GM18519 (cell line): ENCODE data around the gene PGAM2.
A peak's percentile ranks its signal among the peaks of the same experiment; 100 is the strongest.
"Not testable (repeated sequence)": the region's sequence is repeated elsewhere in the genome, so short reads cannot be mapped to it uniquely, and the experiment has no call there.

Experiments
- ATAC-seq: cut with Tn5 transposase; IDR thresholded peaks from one replicate; pipeline ENCODE4 v1.9.1; 2021; ENCODE audit warnings: mild to moderate bottlenecking, moderate library complexity; ENCODE audit not compliant: unreplicated experiment, low FRiP score

Gene PGAM2

GRCh38 chr7:44033971-44034844, 31.2 kb downstream of the PGAM2 start:
- ATAC-seq, result not testable (repeated sequence)

- not testable (repeated sequence) for ATAC-seq
Measured at GRCh38 chr7:44032031-44032430, 33.3 kb downstream of the PGAM2 start.

GRCh38 chr7:44031319-44031718, 34.0 kb downstream of the PGAM2 start:
- ATAC-seq, result not testable (repeated sequence)

DNA sequence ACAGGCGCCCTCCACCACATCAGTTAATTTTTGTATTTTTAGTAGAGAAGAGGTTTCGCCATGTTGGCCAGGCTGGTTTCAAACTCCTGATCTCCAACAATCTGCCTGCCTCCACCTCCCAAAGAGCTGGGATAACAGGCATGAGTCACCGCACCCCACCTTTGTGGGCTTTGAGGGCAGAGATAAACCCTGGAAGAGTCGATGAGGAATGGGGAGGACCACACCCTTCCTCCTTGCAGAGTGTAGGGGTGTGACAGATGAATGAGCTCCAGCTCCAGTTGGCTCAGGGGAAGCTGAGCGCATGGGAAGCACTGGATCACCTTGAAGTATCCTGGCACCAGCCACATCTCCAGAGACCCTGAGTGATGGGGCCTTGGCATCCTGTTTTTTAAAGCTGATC, 35.3 kb downstream of the PGAM2 start:
- ATAC-seq, result not testable (repeated sequence)

- not testable (repeated sequence) for ATAC-seq
Measured at GRCh38 chr7:44029433-44029832, 35.9 kb downstream of the PGAM2 start.

DNA sequence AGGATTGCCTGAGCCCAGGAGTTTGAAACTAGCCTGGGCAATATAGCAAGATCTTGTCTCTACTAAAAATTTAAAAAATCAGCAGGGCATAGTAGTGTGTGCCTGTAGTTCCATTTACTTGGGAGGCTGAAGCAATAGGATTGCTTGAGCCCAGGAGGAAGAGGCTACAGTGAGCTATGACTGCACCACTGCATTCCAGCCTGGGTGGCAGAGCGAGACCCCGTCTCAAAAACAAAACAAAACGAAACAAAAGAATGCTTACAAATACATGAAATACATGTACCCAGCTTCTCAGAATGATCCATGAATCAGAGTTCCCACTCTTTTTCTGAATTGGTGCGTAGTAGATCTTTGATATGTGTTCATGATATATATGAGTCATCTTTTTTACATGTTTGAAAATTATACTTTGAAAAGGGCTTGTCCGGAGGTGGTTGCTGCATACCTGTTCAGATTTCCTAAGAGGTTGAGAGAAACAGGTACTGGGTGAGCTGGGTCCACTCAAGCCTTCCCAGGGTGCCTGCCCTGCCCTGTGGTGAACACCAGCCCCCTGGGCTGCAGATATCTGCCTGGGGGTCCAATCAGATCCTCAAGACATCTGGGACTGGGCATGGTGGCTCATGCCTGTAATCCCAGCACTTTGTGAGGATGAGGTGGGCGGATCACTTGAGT, 42.4 kb downstream of the PGAM2 start:
- not testable (repeated sequence) for ATAC-seq

DNA sequence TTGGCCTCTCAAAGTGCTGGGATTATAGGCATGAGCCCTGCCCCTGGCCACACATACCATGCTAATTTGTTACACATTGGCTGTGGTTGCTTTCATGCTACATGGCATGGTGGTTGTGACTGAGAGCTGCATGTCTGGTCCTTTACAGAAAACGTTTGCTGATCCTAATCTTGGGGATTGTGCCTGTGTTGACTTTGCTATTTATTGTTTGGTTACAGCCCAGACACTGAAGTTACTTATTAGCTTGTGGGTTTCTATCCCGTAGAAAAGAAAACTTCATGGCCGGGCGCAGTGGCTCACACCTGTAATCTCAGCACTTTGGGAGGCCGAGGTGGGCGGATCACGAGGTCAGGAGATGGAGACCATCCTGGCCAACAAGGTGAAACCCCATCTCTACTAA, 43.3 kb downstream of the PGAM2 start:
- ATAC-seq, result not testable (repeated sequence)

DNA sequence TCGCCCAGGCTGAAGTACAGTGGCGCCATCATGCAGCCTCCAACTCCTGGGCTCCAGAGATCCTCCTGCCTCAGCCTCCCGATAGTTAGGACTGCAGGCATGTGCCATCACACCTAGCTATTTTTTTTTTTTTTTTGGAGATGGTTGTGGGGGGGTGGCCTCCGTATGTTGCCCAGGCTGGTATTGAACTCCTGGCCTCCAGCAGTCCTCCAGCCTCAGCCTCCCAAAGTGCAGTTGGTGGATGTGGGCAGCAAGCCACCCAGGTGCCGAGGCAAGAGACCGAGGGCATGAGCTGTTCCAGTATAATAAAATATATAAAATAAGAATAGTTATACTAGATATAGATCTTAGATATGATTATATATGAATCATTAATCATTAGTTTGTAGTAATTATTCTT, 45.5 kb downstream of the PGAM2 start:
- not testable (repeated sequence) for ATAC-seq

DNA sequence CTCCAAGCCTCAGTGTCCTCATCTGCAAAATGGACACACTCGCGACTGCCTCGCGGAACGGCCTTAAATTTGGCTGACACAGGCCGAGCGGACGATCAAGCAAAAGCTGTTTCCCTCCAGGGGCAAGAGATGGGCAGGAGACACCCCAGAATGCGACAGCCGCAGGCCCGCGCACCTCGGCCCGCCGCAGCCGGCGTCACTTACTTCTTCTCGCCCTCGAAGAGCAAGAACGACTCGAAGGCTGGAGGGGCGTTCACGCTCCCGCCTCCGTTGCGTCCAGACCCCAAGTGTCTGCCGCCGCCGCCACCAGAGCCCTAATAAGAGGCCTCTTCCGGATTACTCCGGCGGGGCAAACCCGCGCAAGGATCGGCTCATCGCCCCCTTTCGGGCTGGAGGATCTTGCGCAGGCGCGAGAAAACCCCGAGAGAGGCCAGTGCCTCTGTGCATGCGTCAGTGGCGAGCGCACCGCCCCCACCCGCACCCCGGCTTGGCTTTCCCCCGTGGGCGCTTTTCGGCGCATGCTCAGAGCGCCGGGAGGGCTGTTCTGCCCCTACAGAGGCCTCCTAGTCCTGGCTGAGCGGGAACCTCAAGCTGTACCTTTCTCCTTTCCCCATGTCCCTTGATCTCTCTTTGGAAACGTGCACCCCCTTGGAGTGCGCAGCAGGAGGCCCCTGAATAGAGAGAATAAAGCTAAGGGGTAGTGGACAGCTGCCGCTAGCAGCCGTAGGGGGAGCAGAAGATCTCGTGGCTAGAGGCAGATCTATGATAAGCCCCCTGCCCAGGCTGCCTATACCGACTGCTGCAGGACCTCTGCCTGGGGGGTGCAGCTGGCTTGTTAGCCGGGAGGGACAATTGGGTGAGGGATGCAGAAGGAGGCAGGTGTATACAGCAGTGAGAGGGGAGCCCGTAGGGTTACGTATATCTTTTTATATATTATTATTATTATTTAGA, 46.2 kb downstream of the PGAM2 start:
- peak; percentile 80 for ATAC-seq

GRCh38 chr7:44015090-44015489, 50.3 kb downstream of the PGAM2 start:
- not testable (repeated sequence) for ATAC-seq
